GM21526 (cell line): ENCODE data around the gene GALNT9.

Experiments
- ATAC-seq: cut with Tn5 transposase; IDR thresholded peaks from one replicate; pipeline ENCODE4 v1.9.1; 2021; ENCODE audit warnings: moderate library complexity; ENCODE audit not compliant: unreplicated experiment, low FRiP score

The GALNT9 gene

GRCh38 chr12:132239796-132240668 is 89.4 kb downstream of the GALNT9 start:
- ATAC-seq = no peak

GRCh38 chr12:132239392-132239791 is 90.0 kb downstream of the GALNT9 start:
- ATAC-seq = no peak

GRCh38 chr12:132238884-132239283 is 90.5 kb downstream of the GALNT9 start:
- ATAC-seq = no peak

DNA sequence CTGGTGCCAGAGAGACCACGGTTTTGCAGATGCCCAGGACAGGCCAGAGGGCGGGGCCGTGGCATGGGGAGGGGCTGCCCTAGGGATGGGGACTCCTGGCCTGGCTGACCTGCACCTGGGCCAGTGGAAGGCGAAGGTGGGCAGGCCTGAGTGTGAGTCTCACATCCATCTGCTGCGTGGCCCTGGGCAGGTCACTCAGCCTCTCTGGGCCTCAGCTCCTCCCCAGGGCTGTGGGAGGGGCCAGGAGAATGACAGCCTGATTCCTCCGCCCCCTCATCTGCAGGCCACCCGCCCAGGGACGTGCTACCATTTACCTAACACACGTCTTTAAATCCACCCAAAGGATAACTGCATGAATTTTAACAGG is 90.9 kb downstream of the GALNT9 start:
- ATAC-seq = no peak

GRCh38 chr12:132237772-132238487 is 91.5 kb downstream of the GALNT9 start:
- no peak for ATAC-seq

DNA sequence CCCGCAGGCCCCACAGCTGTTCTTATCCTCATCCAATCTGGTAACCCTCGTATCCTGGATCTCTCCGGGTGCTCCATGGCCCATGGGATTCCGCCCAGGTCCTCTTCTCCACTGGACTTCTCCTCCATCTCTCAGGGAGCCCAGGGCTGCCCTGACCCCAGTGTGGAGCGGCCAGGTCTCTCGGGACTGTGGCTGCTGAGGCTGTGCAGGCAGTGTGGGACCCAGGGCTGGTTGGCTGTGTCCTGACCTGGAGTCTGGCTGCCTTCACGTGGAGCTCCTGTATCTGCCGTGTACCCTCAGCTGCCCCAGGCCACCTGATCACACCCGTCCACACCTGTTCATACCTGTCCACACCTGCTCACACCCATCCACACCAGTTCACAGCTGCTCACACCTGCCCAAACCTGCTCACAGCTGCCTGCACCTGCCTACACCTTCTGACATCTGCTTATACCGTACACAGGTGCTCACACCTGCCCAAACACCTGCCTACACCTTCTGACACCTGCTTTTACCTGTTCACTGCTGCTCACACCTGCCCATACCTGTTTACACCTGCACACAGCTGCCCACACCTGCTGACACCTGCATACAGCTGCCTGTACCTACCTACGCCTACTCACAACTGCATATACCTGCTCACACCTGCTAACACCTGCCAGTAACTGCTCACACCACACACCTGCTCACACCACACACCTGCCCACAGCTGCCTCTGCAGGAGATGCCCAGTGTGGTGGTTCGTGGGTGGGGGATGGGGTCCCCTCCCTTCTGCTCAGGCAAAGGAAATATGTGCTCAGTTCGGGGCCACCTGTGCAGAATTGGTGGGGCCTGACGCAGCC is 92.2 kb downstream of the GALNT9 start:
- ATAC-seq = no peak

GRCh38 chr12:132236129-132236929 is 93.1 kb downstream of the GALNT9 start:
- no peak for ATAC-seq

DNA sequence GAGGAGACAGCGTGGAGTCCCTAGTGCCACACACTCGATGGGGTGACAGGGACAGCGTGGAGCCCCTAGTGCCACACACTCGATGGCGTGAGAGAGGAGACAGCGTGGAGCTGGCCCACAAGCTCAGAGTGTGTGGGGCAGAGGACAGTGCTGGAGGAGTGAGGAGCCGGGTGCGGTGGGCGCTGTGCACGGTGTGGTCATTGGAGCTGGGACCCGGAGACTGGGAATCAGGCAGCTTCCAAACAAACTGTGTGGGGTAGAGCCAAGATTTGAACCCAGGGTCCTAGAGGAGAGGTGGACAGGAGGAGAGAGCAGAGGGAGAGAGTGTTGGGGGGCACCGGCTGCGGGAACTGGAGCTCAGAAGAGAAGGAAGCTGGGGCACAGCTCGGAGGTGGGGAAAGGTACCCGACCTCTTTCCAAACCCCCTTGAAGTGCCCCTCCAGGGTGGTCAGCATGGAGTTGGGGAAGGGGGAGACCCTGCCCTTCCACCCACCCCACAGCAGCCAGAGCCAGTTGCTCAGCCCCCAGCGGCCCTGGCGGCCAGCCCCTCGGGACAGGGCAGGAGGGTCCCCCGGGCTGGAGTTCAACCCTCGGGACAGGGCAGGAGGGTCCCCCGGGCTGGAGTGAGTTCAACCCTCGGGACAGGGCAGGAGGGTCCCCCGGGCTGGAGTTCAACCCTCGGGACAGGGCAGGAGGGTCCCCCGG is 94.1 kb downstream of the GALNT9 start:
- ATAC-seq = no peak

DNA sequence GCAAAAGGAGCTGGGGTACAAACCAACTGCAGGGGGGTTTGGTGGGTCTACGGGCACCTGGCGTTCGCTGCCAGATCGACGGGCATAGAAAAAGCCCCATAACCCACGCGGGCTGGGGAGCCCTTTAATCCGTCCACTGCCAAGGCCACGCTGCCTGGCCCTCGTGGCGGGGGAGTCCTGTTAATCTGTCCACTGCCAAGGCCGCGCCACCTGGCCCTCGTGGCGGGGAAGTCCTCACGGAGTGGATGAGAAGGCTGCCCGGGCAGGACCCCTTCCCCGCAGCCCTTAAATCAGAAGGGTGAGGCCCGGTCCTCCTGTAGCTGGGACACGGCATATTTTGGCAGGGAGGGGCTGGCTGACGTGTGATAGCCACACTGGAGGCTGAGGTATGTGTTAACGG is 99.0 kb downstream of the GALNT9 start:
- no peak for ATAC-seq

- ATAC-seq = no peak
Observed at GRCh38 chr12:132229926-132230325, 99.5 kb downstream of the GALNT9 start.

DNA sequence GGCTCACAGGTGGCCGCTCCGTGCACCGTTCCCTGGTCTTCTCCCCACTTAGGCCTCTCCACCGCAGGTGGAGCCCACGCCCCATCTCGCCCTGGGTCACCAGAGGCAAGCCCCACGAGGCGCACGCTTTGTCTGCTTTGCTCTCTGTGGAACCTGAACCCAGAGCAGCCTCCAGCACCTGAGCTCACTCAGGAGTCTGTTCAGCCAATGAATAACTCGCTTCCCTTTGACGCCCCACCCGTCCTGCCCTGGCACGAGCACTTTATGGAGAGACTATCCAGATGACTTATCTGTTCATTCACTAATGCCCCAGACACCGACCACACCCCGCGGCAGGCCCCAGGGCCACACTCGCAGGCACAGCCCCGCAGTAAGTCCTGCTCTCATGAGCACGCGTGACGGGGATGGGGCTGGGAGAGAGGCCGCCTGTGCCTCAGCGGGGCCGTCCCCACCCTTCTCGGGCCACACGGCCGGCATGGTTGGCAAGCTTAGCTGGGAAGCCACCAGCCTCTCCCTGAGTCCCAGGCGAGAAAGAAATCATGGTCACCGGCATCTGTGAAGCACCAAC is 100.1 kb downstream of the GALNT9 start:
- ATAC-seq = no peak

GRCh38 chr12:132228476-132229192 is 100.8 kb downstream of the GALNT9 start:
- no peak for ATAC-seq

DNA sequence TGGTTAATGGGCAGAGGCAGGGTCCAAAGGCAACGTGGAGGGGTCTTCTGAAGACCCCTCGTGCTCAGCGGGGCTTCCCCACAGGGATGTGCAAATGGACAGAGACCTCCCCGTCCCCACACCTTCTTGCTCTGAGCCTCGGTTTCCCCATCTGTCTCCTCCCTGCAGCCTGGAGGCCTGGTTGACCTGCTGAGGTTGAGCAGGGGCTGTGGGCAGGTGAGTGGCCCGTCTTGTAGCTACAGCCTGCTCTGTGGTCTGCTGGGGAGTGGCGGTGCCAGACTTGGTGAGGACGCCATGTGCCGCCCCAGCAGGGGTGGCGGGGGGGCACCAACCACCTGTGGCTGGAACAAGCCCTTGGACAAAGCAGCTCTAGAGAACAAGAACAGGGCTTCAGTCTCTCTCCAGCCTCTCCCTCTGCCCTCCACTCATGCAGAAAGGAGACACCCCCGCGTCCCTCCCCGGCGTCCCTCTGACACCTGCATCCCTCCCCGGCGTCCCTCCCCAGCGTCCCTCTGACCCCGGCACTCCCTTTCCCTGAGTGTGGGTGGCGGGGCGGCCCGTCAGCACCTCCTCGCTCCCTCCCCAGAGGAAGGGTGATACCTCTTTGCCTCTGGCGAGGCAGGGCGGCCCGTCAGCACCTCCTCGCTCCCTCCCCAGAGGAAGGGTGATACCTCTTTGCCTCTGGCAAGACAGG is 101.5 kb downstream of the GALNT9 start:
- ATAC-seq = no peak

DNA sequence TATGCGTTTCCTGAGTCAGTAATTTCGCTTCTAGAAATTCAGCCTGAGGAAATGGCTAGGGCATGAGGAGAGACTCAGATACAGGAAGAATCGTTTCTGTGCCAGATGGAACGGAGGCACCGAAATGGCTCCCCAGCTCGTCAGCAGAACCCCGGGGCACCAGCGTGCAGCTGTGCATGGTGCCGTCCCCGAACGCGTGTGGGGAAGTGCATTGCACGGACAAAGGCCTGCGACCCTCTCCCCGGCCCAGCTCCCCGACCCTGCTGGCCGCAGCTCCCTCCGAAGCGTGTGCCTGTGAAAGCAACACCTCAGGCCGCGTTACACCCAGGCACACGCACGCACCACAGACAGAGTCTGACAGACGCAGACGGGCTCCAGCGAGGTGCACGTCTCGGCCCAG is 102.3 kb downstream of the GALNT9 start:
- no peak for ATAC-seq

- no peak for ATAC-seq
Observed at GRCh38 chr12:132226604-132227003, 102.8 kb downstream of the GALNT9 start.

DNA sequence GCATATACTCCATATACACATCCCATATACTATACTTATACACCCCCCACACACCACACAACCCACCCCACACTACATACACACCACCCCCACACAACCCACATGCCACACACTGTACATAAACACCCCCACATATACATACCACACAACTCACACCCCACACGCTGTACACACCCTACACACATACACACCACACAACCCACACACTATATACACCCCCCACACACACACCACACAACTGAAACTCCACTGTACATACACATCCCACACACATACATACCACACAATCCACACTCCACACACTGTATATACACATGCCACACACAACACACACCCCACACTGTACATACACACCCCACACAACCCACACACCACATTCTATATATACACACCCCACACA is 104.2 kb downstream of the GALNT9 start:
- ATAC-seq = no peak

DNA sequence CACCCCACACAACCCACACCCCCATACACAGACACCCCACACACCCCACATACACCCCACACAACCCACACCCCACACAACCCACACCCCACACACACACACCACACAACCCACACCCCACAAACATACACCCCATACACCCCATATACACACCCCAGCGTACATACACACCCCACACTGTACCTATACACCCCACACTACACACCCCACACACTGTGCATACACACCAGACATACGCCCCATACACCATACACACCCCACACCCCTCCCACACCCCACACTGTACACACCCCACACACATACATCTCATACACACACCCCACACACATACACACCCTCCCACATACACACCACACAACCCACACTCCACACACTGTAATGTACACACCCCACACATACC is 104.9 kb downstream of the GALNT9 start:
- ATAC-seq = no peak

GRCh38 chr12:132222808-132223173 is 106.6 kb downstream of the GALNT9 start:
- ATAC-seq = no peak
